NCI-H1048 (cell line): ENCODE results near the gene TCF4.

Experiments used
- DNase-seq: peaks from one replicate; lab custom pipeline; 2025; lab: John Stamatoyannopoulos, UW

TCF4 gene

GRCh38 chr18:55384551-55385275 is 203.3 kb downstream of the TCF4 start:
- DNase-seq = peak; percentile 6

GRCh38 chr18:55384115-55384514 is 203.9 kb downstream of the TCF4 start:
- DNase-seq = no peak

- no peak for DNase-seq
These were observed 205.7 kb downstream of the TCF4 start for GRCh38 chr18:55382277-55382805.

- no peak for DNase-seq
These were observed 206.7 kb downstream of the TCF4 start for GRCh38 chr18:55381277-55381676.

GRCh38 chr18:55380589-55380988 is 207.4 kb downstream of the TCF4 start:
- DNase-seq = no peak

GRCh38 chr18:55376387-55376786 is 211.6 kb downstream of the TCF4 start:
- DNase-seq = no peak

GRCh38 chr18:55375930-55376329 is 212.1 kb downstream of the TCF4 start:
- no peak for DNase-seq

GRCh38 chr18:55374741-55375140 is 213.3 kb downstream of the TCF4 start:
- no peak for DNase-seq

- DNase-seq = no peak
These were observed 215.8 kb downstream of the TCF4 start for GRCh38 chr18:55372209-55372608.

- no peak for DNase-seq
These were observed 217.1 kb downstream of the TCF4 start for GRCh38 chr18:55370936-55371335.

- DNase-seq = no peak
These were observed 218.6 kb downstream of the TCF4 start for GRCh38 chr18:55369346-55369745.

- no peak for DNase-seq
These were observed 222.7 kb downstream of the TCF4 start for GRCh38 chr18:55365342-55365741.

GRCh38 chr18:55362303-55362702 is 225.7 kb downstream of the TCF4 start:
- DNase-seq = no peak

GRCh38 chr18:55361492-55362250 is 226.3 kb downstream of the TCF4 start:
- DNase-seq = no peak

GRCh38 chr18:55360061-55360460 is 227.9 kb downstream of the TCF4 start:
- no peak for DNase-seq

- DNase-seq = no peak
These were observed 231.2 kb downstream of the TCF4 start for GRCh38 chr18:55356815-55357214.

- DNase-seq = no peak
These were observed 232.8 kb downstream of the TCF4 start for GRCh38 chr18:55355223-55355622.

- DNase-seq = peak; percentile 27
These were observed 233.2 kb downstream of the TCF4 start for GRCh38 chr18:55354795-55355194.

- DNase-seq = no peak
These were observed 234.2 kb downstream of the TCF4 start for GRCh38 chr18:55353806-55354205.

GRCh38 chr18:55353391-55353790 is 234.6 kb downstream of the TCF4 start:
- DNase-seq = no peak

- peak; percentile 16 for DNase-seq
These were observed 235.8 kb downstream of the TCF4 start for GRCh38 chr18:55351980-55352714.

- no peak for DNase-seq
These were observed 236.7 kb downstream of the TCF4 start for GRCh38 chr18:55351241-55351691.
